Smooth muscle cell (in vitro differentiated cells): ENCODE measurements around the gene TAS1R3. TPM values are rescaled to one million over a fixed set of nuclear protein-coding genes. Genes with fewer than 3 reads are reported as not detected.

ENCODE experiments used
- DNase-seq: peaks from one replicate; lab custom pipeline; 2025; ENCODE audit not compliant: unreplicated experiment; lab: John Stamatoyannopoulos, UW
- H2AFZ ChIP-seq: fragments of 200-600 bp; sonication (generic); 2 replicates; pipeline ENCODE4 v1.6.0; 2016; ENCODE audit warnings: antibody characterized with exemption, low read depth, mild to moderate bottlenecking
- H3F3A ChIP-seq: fragments of 200-600 bp; sonication (generic); 2 replicates; pipeline ENCODE4 v1.6.0; 2017; ENCODE audit warnings: antibody characterized with exemption, low read depth
- H3K27ac ChIP-seq: fragments of 200-600 bp; sonication (generic); 2 replicates; pipeline ENCODE4 v1.5.1; 2016; ENCODE audit warnings: low read depth, mild to moderate bottlenecking
- H3K27me3 ChIP-seq: fragments of 200-600 bp; sonication (generic); 2 replicates; pipeline ENCODE4 v1.6.1; 2016; ENCODE audit warnings: low read depth, mild to moderate bottlenecking
- H3K36me3 ChIP-seq: fragments of 200-600 bp; sonication (generic); 2 replicates; pipeline ENCODE4 v1.5.1; 2016; ENCODE audit warnings: low read depth
- H3K4me1 ChIP-seq: fragments of 200-600 bp; sonication (generic); 2 replicates; pipeline ENCODE4 v1.5.1; 2016; ENCODE audit warnings: low read depth
- H3K4me2 ChIP-seq: fragments of 200-600 bp; sonication (generic); 2 replicates; pipeline ENCODE4 v1.6.0; 2016; ENCODE audit warnings: mild to moderate bottlenecking
- H3K4me3 ChIP-seq: fragments of 200-600 bp; sonication (generic); 2 replicates; pipeline ENCODE4 v1.5.1; 2016; ENCODE audit warnings: mild to moderate bottlenecking
- H3K79me2 ChIP-seq: fragments of 200-600 bp; sonication (generic); 2 replicates; pipeline ENCODE4 v1.6.0; 2016; ENCODE audit warnings: low read depth, mild to moderate bottlenecking
- H3K9ac ChIP-seq: fragments of 200-600 bp; sonication (generic); 2 replicates; pipeline ENCODE4 v1.6.0; 2016; ENCODE audit warnings: low read depth
- H3K9me3 ChIP-seq: fragments of 200-600 bp; sonication (generic); replicated peaks from 2 replicates; pipeline ENCODE4 v1.5.1; 2016; ENCODE audit warnings: low read depth
- H4K20me1 ChIP-seq: fragments of 200-600 bp; sonication (generic); 2 replicates; pipeline ENCODE4 v1.6.0; 2016; ENCODE audit warnings: low read depth
- WGBS: methylation state at CpG from one replicate; pipeline ENCODE4 v1.1.7; 2016; ENCODE audit warnings: low lambda C conversion rate; 5-methylcytosine and 5-hydroxymethylcytosine counted together
- polyA plus RNA-seq: library from polyadenylated mRNA; unstranded; fragments of >200 nt; fragmentation: Nextera tagmentation; extraction: Ambion mirVana; gene quantifications from 2 replicates; pipeline ENCODE4 v1.2.1, GENCODE V29; 2016
- total RNA-seq: library from RNA; depleted of rRNA; stranded (reverse); fragments of >200 nt; gene quantifications from 2 replicates; pipeline ENCODE4 v1.2.3, GENCODE V29; 2014
- TF ChIP-seq, protein P1 (sequence below): fragments of 200-600 bp; sonication (generic); IDR thresholded peaks from 2 replicates; pipeline ENCODE4 v1.5.1; 2017; ENCODE audit warnings: borderline replicate concordance, mild to moderate bottlenecking, antibody characterized with exemption; ENCODE audit not compliant: insufficient read depth, poor library complexity, severe bottlenecking

Gene TAS1R3
- total and polyA plus RNA-seq, 2 experiments from 2014 or later: 0.18 to 0.39 TPM

GRCh38 chr1:1356796-1357401 lies 25.8 kb downstream of the TAS1R3 start:
- Histone ChIP-seq H3K4me2 (peak overlapping the region; percentile 92), H3K9me3 (no peaks in the 10 kb centered on the region)

GRCh38 chr1:1357871-1358432 lies 26.9 kb downstream of the TAS1R3 start:
- Histone ChIP-seq H3K79me2 (peaks cover 50% of the 10 kb centered on the region), H3K36me3 (no peaks in the 10 kb centered on the region), H3K27ac (peak overlapping the region; percentile 96), H3K4me3 (peak overlapping the region; percentile 64), H3K9ac (peak overlapping the region; percentile 85), H4K20me1 (peaks cover 48% of the 10 kb centered on the region), H2AFZ (no peak overlapping the region), H3K27me3 (no peaks in the 10 kb centered on the region), H3K9me3 (no peaks in the 10 kb centered on the region), H3F3A (peaks cover 31% of the 10 kb centered on the region), H3K4me1 (peaks cover 54% of the 10 kb centered on the region), H3K4me2 (peak overlapping the region; percentile 92)
- DNase-seq: no peak
- TF ChIP-seq, protein P1, sequence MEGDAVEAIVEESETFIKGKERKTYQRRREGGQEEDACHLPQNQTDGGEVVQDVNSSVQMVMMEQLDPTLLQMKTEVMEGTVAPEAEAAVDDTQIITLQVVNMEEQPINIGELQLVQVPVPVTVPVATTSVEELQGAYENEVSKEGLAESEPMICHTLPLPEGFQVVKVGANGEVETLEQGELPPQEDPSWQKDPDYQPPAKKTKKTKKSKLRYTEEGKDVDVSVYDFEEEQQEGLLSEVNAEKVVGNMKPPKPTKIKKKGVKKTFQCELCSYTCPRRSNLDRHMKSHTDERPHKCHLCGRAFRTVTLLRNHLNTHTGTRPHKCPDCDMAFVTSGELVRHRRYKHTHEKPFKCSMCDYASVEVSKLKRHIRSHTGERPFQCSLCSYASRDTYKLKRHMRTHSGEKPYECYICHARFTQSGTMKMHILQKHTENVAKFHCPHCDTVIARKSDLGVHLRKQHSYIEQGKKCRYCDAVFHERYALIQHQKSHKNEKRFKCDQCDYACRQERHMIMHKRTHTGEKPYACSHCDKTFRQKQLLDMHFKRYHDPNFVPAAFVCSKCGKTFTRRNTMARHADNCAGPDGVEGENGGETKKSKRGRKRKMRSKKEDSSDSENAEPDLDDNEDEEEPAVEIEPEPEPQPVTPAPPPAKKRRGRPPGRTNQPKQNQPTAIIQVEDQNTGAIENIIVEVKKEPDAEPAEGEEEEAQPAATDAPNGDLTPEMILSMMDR: no peak
- 20% methylated on average over 18 of the region's 18 CpGs for WGBS

More at GRCh38 chr1:1356796-1357401, 25.8 kb downstream of the TAS1R3 start:
- Histone ChIP-seq H3K36me3 (no peaks in the 10 kb centered on the region), H2AFZ (no peak overlapping the region), H4K20me1 (peaks cover 58% of the 10 kb centered on the region), H3K9ac (peak overlapping the region; percentile 85), H3K27me3 (no peaks in the 10 kb centered on the region), H3K27ac (peak overlapping the region; percentile 96), H3K4me3 (peak overlapping the region; percentile 64), H3F3A (peaks cover 38% of the 10 kb centered on the region), H3K79me2 (peaks cover 51% of the 10 kb centered on the region), H3K4me1 (peaks cover 49% of the 10 kb centered on the region)
- DNase-seq: no peak
- WGBS: 61% methylated on average over 26 of the region's 26 CpGs
- TF ChIP-seq, protein P1: no peak

DNA sequence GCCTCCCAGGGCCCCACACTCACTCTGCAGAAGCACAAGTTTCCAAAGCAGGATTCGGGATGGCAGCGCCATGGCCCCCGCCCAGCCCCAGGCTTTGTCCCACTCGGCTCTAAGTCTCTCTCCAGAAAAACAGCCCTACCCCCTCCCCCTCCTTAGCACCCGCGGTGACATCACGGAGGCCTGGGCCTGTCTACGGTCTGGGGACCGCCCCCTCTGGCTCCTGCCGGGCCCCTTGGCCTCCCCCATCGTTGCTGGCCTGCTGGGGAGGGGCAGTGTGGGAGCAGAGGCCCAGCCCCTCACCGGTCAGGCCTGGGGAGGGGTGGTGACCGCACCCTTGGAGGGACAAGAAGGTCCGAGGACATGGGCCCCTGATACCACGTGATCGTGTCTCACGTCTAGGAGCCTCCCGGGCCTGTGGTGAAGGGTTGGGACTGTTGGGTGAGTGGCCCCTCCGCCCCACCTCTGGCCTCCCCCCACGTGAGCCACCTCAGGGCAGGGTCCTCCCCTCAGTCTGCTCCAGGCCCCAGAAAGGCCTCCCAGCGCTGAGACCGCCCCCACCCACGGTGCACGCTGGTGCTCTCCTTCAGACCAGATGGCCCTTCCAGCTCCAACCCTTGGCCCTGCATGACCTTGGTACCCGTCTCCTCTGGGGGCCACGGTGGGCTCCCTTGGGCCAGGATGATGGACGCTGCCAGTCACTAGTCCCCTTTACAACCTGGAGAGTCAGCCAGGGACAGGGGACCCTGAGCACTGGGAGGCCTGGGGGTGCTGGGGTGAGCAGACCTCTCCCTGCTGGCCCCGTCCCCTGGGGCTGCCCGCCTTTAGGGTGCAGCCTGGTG lies 27.6 kb downstream of the TAS1R3 start, which contains the start of gene MXRA8:
MXRA8 (minus strand) TSS at position 123 of the 839 bp plus-strand sequence; CDS start at position 72, 51 bp downstream.
- Histone ChIP-seq H3K4me2 (peak within 1 kb of the TSS; percentile 92), H3K9ac (peak within 1 kb of the TSS; percentile 85), H2AFZ (no peak within 1 kb of the TSS), H3K9me3 (no peaks in the 10 kb centered on the region), H4K20me1 (peaks cover 41% of the 10 kb centered on the region), H3K79me2 (peaks cover 43% of the 10 kb centered on the region), H3K27me3 (no peaks in the 10 kb centered on the region), H3K36me3 (no peaks in the 10 kb centered on the region), H3K4me3 (peak within 1 kb of the TSS; percentile 64), H3K27ac (peak within 1 kb of the TSS; percentile 96), H3K4me1 (peaks cover 54% of the 10 kb centered on the region), H3F3A (peaks cover 25% of the 10 kb centered on the region)
- TF ChIP-seq, protein P1: no peak
- peak; percentile 67 for DNase-seq
- 9% methylated on average over 25 of the region's 29 CpGs for WGBS
